ENCODE data around the gene TTPAL.

TTPAL gene

DNA sequence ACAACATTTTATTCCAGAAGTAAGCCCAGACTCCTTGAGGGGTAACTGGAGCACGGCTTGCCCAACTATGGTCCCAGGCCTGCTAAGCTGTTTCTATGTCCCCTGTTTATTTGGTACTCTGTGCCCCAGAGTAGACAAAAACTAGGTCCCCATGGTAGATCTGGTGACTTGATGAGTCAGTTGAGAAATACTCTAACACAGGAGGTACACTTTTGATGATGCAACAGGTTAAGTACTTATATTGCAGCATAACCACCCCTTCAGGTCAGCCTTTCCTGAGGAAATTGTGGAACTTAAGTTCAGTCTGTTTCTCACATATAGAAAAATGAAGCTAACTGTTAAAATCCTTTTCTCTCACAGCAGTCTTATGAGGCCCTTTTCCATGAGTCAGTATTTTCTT is 19.6 kb downstream of the TTPAL start:
- in situ Hi-C loops (cut with HindIII; ENCODE audit: low sequenced_read_pairs): no loop called here

GRCh38 chr20:44495802-44496481 is 20.3 kb downstream of the TTPAL start:
- in situ Hi-C loops (cut with HindIII; ENCODE audit: low sequenced_read_pairs): no loop called here

GRCh38 chr20:44496976-44497375 is 21.3 kb downstream of the TTPAL start:
- in situ Hi-C loops (cut with HindIII; ENCODE audit: low sequenced_read_pairs): no loop called here

DNA sequence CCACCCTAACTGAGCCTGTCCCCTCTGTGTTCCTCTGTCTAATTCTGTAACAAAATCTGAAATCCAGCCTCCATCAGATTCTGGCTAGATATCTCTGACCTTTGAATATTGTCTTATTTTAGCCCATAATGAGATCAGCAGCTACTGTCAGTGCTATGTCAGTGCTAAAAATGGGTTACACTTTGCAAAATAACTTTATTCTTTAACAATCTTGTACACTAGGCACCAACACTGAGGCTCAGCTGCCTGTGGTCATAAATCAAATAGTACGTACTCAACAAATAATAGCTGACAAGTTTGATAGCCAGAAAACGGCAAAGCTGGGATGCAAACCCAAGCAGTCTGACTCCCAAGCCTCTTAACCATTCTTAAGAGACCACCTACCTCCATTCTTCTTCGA is 22.1 kb downstream of the TTPAL start:
- in situ Hi-C loops (cut with HindIII; ENCODE audit: low sequenced_read_pairs): no loop called here

DNA sequence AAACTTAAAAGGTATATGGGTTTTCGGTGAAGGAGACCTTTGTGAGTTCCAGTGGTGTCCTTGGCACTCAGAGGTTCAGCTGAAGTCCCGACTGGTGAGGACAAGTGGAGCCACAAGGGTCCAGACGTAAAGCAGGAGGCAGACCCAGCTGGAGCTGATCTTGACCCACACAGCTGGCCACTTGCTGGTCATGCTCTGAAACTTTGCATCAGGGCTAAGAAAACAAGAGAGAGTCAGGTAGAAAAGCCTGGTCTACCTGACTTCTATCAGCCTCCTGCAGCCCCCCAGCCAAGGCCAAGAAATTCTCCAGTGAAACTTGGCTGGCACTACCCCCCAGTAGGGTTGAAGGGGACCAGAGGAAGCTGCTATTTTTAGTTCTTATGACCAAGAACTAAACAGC is 24.5 kb downstream of the TTPAL start:
- in situ Hi-C loops (cut with HindIII; ENCODE audit: low sequenced_read_pairs): no loop called here

- in situ Hi-C loops (cut with HindIII; ENCODE audit: low sequenced_read_pairs): no loop called here
Measured at GRCh38 chr20:44501448-44501847, 25.8 kb downstream of the TTPAL start.

DNA sequence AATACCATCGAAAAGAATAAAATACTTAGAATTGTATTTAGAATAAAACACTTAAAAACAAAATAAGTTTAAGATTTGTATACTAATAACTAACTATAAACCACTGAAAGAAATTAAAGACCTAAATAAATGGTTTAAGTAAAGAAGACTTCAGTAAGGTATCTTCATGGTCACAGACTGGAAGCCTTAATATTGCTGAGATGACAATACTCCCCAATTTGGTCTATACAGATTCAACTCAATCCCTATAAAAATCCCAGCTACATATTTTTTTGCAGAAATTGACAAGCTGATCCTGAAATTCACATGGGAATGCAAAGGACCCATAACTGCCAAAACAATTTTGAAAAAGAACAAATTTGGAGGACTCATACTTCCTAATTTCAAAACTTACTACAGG is 27.3 kb downstream of the TTPAL start:
- in situ Hi-C loops (cut with HindIII; ENCODE audit: low sequenced_read_pairs): no loop called here

- in situ Hi-C loops (cut with HindIII; ENCODE audit: low sequenced_read_pairs): no loop called here
Measured at GRCh38 chr20:44504402-44505307, 29.0 kb downstream of the TTPAL start.

- in situ Hi-C loops (cut with HindIII; ENCODE audit: low sequenced_read_pairs): no loop called here
Measured at GRCh38 chr20:44509762-44510161, 34.1 kb downstream of the TTPAL start.

DNA sequence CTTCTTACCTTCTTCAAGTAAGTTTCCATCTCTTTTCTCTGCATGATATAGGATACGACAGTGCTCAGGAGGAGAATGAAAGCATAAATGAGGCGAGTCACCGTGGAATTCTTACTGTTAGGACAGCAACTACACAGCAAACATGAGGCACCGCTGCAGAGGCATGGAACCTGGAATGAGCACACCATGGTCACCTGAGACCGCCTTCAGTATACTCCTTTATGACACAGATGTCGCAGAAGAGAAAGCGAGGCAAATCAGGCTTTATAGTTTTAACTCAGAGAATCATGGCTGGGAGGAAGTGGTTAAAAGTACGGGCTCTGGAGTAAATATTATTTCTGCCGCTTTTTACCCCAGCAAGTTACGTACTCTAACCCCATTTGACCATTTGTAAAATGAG is 38.2 kb downstream of the TTPAL start:
- in situ Hi-C loops (cut with HindIII; ENCODE audit: low sequenced_read_pairs): no loop called here

DNA sequence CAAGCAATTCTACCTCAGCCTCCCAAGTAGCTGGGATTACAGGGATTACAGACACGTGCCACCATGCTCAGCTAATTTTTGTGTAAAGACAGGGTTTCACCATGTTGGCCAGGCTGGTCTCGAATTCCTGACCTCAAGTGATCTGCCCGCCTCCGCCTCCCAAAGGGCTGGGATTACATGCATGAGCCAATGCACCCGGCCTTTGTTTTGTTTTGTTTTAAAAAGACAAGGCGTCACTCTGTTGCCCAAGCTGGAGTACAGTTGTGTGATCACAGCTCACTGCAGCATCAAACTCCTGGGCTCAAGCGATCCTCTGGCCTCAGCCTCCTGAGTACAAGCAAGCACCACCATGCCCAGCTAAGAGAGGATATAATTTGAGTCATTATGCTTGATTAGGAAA is 40.8 kb downstream of the TTPAL start:
- in situ Hi-C loops (cut with HindIII; ENCODE audit: low sequenced_read_pairs): no loop called here

- in situ Hi-C loops (cut with HindIII; ENCODE audit: low sequenced_read_pairs): no loop called here
Measured at GRCh38 chr20:44517454-44517853, 41.8 kb downstream of the TTPAL start.

- in situ Hi-C loops (cut with HindIII; ENCODE audit: low sequenced_read_pairs): no loop called here
Measured at GRCh38 chr20:44518248-44518647, 42.6 kb downstream of the TTPAL start.

- in situ Hi-C loops (cut with HindIII; ENCODE audit: low sequenced_read_pairs): no loop called here
Measured at GRCh38 chr20:44520881-44521280, 45.2 kb downstream of the TTPAL start.

DNA sequence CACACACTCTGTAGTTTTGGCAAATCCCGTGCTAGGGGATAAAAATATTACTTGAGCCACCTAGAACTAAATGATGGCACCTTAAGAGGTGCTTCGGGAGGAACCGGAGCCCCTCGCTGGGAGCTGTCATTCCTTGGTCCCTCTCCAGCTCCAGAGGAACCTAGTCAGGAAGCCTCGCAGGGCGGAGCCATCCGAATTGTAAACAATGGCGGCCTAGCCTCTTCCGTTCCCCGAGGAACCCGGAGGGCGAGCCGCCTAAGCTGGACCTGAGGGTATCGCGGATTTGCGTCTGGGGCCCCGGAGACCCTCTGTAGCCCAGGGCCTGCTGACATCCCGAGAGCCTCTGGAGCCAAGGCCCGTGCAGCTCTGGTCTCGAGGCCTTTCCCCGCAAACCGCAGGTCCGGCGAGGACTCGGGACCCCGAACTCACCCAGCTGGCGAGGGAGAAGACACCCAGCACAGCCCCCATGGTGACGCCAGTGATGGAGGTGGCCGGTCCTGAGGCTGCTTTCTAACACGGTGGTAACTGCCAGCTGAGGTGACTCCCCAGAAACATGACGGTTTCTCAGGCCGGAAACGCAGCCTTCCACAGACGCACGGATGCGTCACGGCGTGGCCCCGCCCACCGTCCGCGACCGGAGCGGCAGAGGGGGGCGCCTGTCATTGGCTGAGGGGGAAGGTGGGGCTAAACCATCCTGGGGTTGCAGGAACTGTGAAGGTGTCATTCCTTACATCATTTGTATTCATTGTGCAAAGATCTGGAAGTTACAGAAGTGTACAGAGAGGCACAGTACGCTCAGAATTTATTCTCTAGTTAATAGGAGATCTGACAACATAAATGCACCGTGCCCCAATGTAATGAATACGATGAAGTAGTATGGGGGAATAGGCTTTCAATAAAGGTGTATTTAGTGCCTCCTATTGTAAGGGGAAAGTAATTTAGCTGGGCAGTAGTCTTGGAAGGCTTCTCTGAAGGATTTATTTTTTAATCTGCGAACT is 46.1 kb downstream of the TTPAL start, which contains the start of gene SERINC3:
SERINC3 (minus strand) TSS at position 587 of the 998 bp plus-strand sequence; CDS start at position 468, 119 bp downstream.
- in situ Hi-C loops (cut with HindIII; ENCODE audit: low sequenced_read_pairs): no loop called here

GRCh38 chr20:44522841-44523240 is 47.2 kb downstream of the TTPAL start:
- in situ Hi-C loops (cut with HindIII; ENCODE audit: low sequenced_read_pairs): no loop called here

- in situ Hi-C loops (cut with HindIII; ENCODE audit: low sequenced_read_pairs): no loop called here
Measured at GRCh38 chr20:44523746-44524145, 48.1 kb downstream of the TTPAL start.

DNA sequence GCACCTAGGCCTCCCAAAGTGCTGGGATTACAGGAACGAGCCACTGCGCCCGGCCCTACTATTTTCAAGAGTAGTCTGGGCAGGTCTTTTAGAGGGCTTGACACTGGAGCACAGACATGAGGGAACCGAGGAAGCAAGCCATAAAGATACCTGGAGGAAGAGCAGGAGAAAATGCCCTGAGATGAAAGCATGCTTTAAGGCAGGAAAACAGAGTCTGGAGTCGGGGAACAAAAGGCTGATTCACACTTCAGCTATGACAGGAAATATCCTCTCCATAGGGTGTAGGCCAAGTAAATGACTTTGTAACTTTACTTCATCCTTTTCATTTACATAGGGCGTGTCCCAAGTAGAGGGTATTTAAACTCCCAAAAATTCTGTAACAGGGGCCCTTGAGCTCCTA is 50.5 kb downstream of the TTPAL start:
- in situ Hi-C loops (cut with HindIII; ENCODE audit: low sequenced_read_pairs): no loop called here

DNA sequence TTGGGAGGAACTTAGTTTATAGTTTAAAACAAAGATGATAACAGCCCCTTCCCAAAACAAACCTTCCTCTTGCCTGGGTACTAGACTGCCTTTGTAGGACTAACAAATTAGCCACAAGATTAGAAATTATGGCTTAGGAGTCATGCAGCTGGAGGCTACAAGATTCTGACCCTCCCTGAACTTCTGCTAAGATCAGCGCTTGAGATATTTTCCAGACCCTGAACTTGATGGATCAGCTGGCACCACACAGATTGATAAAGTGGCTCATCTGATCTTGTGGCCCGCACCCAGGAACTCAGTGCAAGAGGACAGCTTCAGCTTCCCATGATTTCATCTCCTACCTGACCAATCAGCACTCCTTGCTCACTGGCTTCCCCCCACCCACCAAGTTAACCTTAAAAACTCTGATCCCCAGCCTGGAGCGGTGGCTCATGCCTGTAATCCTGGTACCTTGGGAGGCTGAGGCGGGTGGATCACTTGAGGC is 52.1 kb downstream of the TTPAL start:
- in situ Hi-C loops (cut with HindIII; ENCODE audit: low sequenced_read_pairs): no loop called here

DNA sequence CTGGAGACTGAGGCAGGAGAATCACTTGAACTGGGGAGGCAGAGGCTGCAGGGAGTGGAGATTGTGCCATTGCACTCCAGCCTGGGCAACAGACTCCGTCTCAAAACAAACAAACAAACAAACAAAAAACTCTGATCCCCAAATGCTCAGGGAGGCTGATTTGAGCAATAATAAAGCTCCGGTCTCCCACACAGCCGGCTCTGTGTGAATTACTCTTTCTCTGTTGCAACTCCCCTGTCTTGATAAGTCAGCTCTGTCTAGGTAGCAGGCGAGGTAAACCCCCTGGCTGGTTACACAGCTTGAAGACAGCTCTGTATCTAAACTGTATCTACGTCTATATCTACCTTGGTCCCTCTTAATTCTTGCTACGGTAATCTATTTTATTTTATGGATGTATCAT is 52.6 kb downstream of the TTPAL start:
- in situ Hi-C loops (cut with HindIII; ENCODE audit: low sequenced_read_pairs): no loop called here
